ENCODE results near the gene DRP2.

GRCh38 chrX:101265869-101266428, 46.4 kb downstream of the DRP2 start:
- TF ChIP-seq, protein P1, sequence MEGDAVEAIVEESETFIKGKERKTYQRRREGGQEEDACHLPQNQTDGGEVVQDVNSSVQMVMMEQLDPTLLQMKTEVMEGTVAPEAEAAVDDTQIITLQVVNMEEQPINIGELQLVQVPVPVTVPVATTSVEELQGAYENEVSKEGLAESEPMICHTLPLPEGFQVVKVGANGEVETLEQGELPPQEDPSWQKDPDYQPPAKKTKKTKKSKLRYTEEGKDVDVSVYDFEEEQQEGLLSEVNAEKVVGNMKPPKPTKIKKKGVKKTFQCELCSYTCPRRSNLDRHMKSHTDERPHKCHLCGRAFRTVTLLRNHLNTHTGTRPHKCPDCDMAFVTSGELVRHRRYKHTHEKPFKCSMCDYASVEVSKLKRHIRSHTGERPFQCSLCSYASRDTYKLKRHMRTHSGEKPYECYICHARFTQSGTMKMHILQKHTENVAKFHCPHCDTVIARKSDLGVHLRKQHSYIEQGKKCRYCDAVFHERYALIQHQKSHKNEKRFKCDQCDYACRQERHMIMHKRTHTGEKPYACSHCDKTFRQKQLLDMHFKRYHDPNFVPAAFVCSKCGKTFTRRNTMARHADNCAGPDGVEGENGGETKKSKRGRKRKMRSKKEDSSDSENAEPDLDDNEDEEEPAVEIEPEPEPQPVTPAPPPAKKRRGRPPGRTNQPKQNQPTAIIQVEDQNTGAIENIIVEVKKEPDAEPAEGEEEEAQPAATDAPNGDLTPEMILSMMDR (conservative IDR thresholded peaks at IDR 0.05; ENCODE audit: low read depth, low read length): no peak
- TF ChIP-seq EZH2 (IDR thresholded peaks at IDR 0.05; ENCODE audit: borderline replicate concordance, low read depth, low read length, poor library complexity, severe bottlenecking): no peak
